HG03342 (cell line): ENCODE measurements around the gene ATG7.
A peak's percentile ranks its signal among the peaks of the same experiment; 100 is the strongest.

Experiments
- ATAC-seq: cut with Tn5 transposase; IDR thresholded peaks from one replicate; pipeline ENCODE4 v1.9.1; 2021; ENCODE audit warnings: mild to moderate bottlenecking, moderate library complexity; ENCODE audit not compliant: unreplicated experiment

ATG7 gene

GRCh38 chr3:11271986-11272904, at the start of gene ATG7:
Gene ATG7 (plus strand): TSS chr3:11272397. CDS start chr3:11298696, 26,299 bp downstream.
- ATAC-seq, result peak; percentile 99

GRCh38 chr3:11224010-11224409, 48.2 kb upstream of the ATG7 start:
- ATAC-seq, result no peak

- ATAC-seq, result no peak
These were observed 47.3 kb upstream of the ATG7 start for GRCh38 chr3:11224870-11225229.

GRCh38 chr3:11226042-11226370, 46.2 kb upstream of the ATG7 start:
- no peak for ATAC-seq

GRCh38 chr3:11228041-11228440, 44.2 kb upstream of the ATG7 start:
- ATAC-seq, result no peak

GRCh38 chr3:11230125-11230524, 42.1 kb upstream of the ATG7 start:
- ATAC-seq, result no peak

- no peak for ATAC-seq
These were observed 41.4 kb upstream of the ATG7 start for GRCh38 chr3:11230832-11231231.

GRCh38 chr3:11235385-11235784, 36.8 kb upstream of the ATG7 start:
- no peak for ATAC-seq

- ATAC-seq, result peak; percentile 70
These were observed 35.4 kb upstream of the ATG7 start for GRCh38 chr3:11236588-11237461.

GRCh38 chr3:11238060-11238459, 34.1 kb upstream of the ATG7 start:
- ATAC-seq, result no peak

GRCh38 chr3:11238880-11239279, 33.3 kb upstream of the ATG7 start:
- no peak for ATAC-seq

- no peak for ATAC-seq
These were observed 32.4 kb upstream of the ATG7 start for GRCh38 chr3:11239796-11240195.

GRCh38 chr3:11240496-11240895, 31.7 kb upstream of the ATG7 start:
- ATAC-seq, result no peak

- no peak for ATAC-seq
These were observed 28.0 kb upstream of the ATG7 start for GRCh38 chr3:11244121-11244677.

GRCh38 chr3:11245276-11245675, 26.9 kb upstream of the ATG7 start:
- no peak for ATAC-seq

- ATAC-seq, result no peak
These were observed 26.2 kb upstream of the ATG7 start for GRCh38 chr3:11245827-11246662.

- no peak for ATAC-seq
These were observed 25.6 kb upstream of the ATG7 start for GRCh38 chr3:11246663-11246970.

- ATAC-seq, result no peak
These were observed 24.8 kb upstream of the ATG7 start for GRCh38 chr3:11247362-11247761.

GRCh38 chr3:11248596-11248995, 23.6 kb upstream of the ATG7 start:
- no peak for ATAC-seq

- ATAC-seq, result no peak
These were observed 21.0 kb upstream of the ATG7 start for GRCh38 chr3:11250902-11251806.
